Skeletal muscle tissue (tissue), 4 donors: Measurements from ENCODE around the gene ZFHX3. TPM values are rescaled to one million over a fixed set of nuclear protein-coding genes. Genes with fewer than 3 reads are reported as not detected.

Source experiments
- H3K27ac ChIP-seq: one replicate; pipeline ENCODE4 v1.7.0; 2013; ENCODE audit warnings: mild to moderate bottlenecking, low read depth, low read length, inconsistent platforms
- H3K27me3 ChIP-seq, 3 donors: one replicate each; pipeline ENCODE4 v1.7.0; 2013; ENCODE audit warnings: low read length in 3 of 3; ENCODE audit not compliant: control insufficient read depth in 3 of 3, insufficient read depth in 3 of 3
- H3K36me3 ChIP-seq, 3 donors: one replicate each; pipeline ENCODE4 v1.7.0; 2013; ENCODE audit warnings: low read length in 3 of 3; ENCODE audit not compliant: control insufficient read depth in 3 of 3, insufficient read depth in 3 of 3
- H3K4me1 ChIP-seq, 3 donors: one replicate each; pipeline ENCODE4 v1.7.0; 2013; ENCODE audit warnings: low read length in 3 of 3, mild to moderate bottlenecking in 3 of 3; ENCODE audit not compliant: control insufficient read depth in 3 of 3, insufficient read depth in 3 of 3
- H3K4me3 ChIP-seq, 3 donors: one replicate each; pipeline ENCODE4 v1.7.0; 2013; ENCODE audit warnings: low read length in 3 of 3
- H3K9ac ChIP-seq, 3 donors: one replicate each; pipeline ENCODE4 v1.7.0; 2013; ENCODE audit warnings: low read length in 3 of 3, mild to moderate bottlenecking in 3 of 3, moderate library complexity in 2 of 3, low read depth in 1 of 3
- H3K9me3 ChIP-seq, 3 donors: one replicate each; pipeline ENCODE4 v1.7.0; 2013; ENCODE audit warnings: low read length in 3 of 3; ENCODE audit not compliant: control insufficient read depth in 3 of 3
- total RNA-seq: library from RNA; depleted of rRNA; stranded (reverse); fragments of >200 nt; gene quantifications from one replicate; pipeline ENCODE4 v1.2.3, GENCODE V29; 2014
- donor health status: Osteomylitis.

Gene ZFHX3
- total RNA-seq, 1 donor from 2014 or later: 8.9 TPM

GRCh38 chr16:72859581-72859980 lies 188.3 kb downstream of the ZFHX3 start:
- Histone ChIP-seq H3K4me1 (peaks cover 9 to 28% (median 16%) of the 10 kb centered on the region in 3 donors), H3K27ac (peak overlapping the region; percentile 59), H3K27me3 (no peaks in the 10 kb centered on the region), H3K36me3 (peaks cover 0 to 2% (median under 1%) of the 10 kb centered on the region in 3 donors), H3K9ac (no peak overlapping the region), H3K4me3 (no peak overlapping the region), H3K9me3 (no peaks in the 10 kb centered on the region)

- H3K4me1 ChIP-seq: peaks cover 14 to 32% (median 22%) of the 10 kb centered on the region in 3 donors
- peak overlapping the region; percentile 59 for H3K27ac ChIP-seq
- no peaks in the 10 kb centered on the region for H3K9me3 ChIP-seq
- peaks cover 0 to 2% (median 0%) of the 10 kb centered on the region in 3 donors for H3K36me3 ChIP-seq
- peak overlapping the region in 1 of 3 donors; percentile 2 for H3K9ac ChIP-seq
- H3K27me3 ChIP-seq: no peaks in the 10 kb centered on the region
- H3K4me3 ChIP-seq: no peak overlapping the region
These were observed 189.0 kb downstream of the ZFHX3 start for GRCh38 chr16:72858665-72859493.

GRCh38 chr16:72857834-72858664 lies 189.9 kb downstream of the ZFHX3 start:
- peaks cover 15 to 34% (median 24%) of the 10 kb centered on the region in 3 donors for H3K4me1 ChIP-seq
- H3K27me3 ChIP-seq: no peaks in the 10 kb centered on the region
- H3K36me3 ChIP-seq: peaks cover 0 to 2% (median 0%) of the 10 kb centered on the region in 3 donors
- H3K9ac ChIP-seq: peak overlapping the region in 2 of 3 donors; percentile 2 to 45
- no peaks in the 10 kb centered on the region for H3K9me3 ChIP-seq
- H3K4me3 ChIP-seq: no peak overlapping the region
- peak overlapping the region; percentile 59 for H3K27ac ChIP-seq

GRCh38 chr16:72856797-72857196 lies 191.1 kb downstream of the ZFHX3 start:
- Histone ChIP-seq H3K4me1 (peaks cover 15 to 34% (median 24%) of the 10 kb centered on the region in 3 donors), H3K27ac (no peak overlapping the region), H3K9ac (no peak overlapping the region), H3K4me3 (no peak overlapping the region), H3K9me3 (no peaks in the 10 kb centered on the region), H3K27me3 (no peaks in the 10 kb centered on the region), H3K36me3 (peaks cover 0 to 2% (median 0%) of the 10 kb centered on the region in 3 donors)

- H3K36me3 ChIP-seq: peaks cover 0 to 2% (median 0%) of the 10 kb centered on the region in 3 donors
- H3K4me1 ChIP-seq: peaks cover 20 to 35% (median 35%) of the 10 kb centered on the region in 3 donors
- no peak overlapping the region for H3K27ac ChIP-seq
- no peak overlapping the region for H3K4me3 ChIP-seq
- no peaks in the 10 kb centered on the region for H3K27me3 ChIP-seq
- H3K9me3 ChIP-seq: no peaks in the 10 kb centered on the region
- H3K9ac ChIP-seq: no peak overlapping the region
These were observed 193.5 kb downstream of the ZFHX3 start for GRCh38 chr16:72854267-72854959.

GRCh38 chr16:72853575-72854266 lies 194.2 kb downstream of the ZFHX3 start:
- Histone ChIP-seq H3K27me3 (no peaks in the 10 kb centered on the region), H3K27ac (no peak overlapping the region), H3K4me1 (peaks cover 23 to 36% (median 35%) of the 10 kb centered on the region in 3 donors), H3K9ac (no peak overlapping the region), H3K9me3 (no peaks in the 10 kb centered on the region), H3K4me3 (no peak overlapping the region), H3K36me3 (peaks cover 0 to 2% (median 0%) of the 10 kb centered on the region in 3 donors)

- Histone ChIP-seq H3K9ac (no peak overlapping the region), H3K27me3 (no peaks in the 10 kb centered on the region)
These were observed 195.5 kb downstream of the ZFHX3 start for GRCh38 chr16:72852421-72852820.

GRCh38 chr16:72850853-72851252 lies 197.1 kb downstream of the ZFHX3 start:
- peaks cover 40 to 57% (median 56%) of the 10 kb centered on the region in 3 donors for H3K4me1 ChIP-seq

More at GRCh38 chr16:72852421-72852820, 195.5 kb downstream of the ZFHX3 start:
- H3K27ac ChIP-seq: no peak overlapping the region
- peaks cover 0 to 2% (median 0%) of the 10 kb centered on the region in 3 donors for H3K36me3 ChIP-seq
- peaks cover 29 to 41% (median 40%) of the 10 kb centered on the region in 3 donors for H3K4me1 ChIP-seq
- no peaks in the 10 kb centered on the region for H3K9me3 ChIP-seq
- H3K4me3 ChIP-seq: no peak overlapping the region

DNA sequence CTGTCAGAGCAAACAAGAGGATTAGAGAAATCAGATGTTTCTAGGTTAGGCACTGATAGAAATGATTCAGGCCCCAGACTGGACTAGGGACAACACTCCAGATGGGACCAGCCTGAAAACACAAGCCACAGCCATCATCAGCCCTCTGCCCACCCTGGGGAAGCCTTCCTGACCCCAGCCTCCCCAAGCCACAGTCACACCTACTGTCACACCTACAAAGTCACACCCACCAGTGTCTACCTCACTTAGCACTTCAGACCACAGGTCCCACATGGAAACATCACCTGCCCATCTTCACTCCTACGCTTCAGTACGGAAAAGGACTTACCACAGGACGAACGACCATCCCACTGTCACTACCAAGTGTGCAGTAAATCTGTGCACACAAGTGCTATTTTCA lies 197.9 kb downstream of the ZFHX3 start:
- Histone ChIP-seq H3K9ac (peak overlapping the region in 2 of 3 donors; percentile 40 to 42), H3K4me1 (peaks cover 48 to 65% (median 64%) of the 10 kb centered on the region in 3 donors)

More at GRCh38 chr16:72850853-72851252, 197.1 kb downstream of the ZFHX3 start:
- Histone ChIP-seq H3K27ac (peak overlapping the region; percentile 72), H3K36me3 (no peaks in the 10 kb centered on the region), H3K9me3 (no peaks in the 10 kb centered on the region), H3K27me3 (no peaks in the 10 kb centered on the region), H3K9ac (no peak overlapping the region), H3K4me3 (no peak overlapping the region)

More for the DNA sequence above, 197.9 kb downstream of the ZFHX3 start:
- Histone ChIP-seq H3K27me3 (no peaks in the 10 kb centered on the region), H3K36me3 (no peaks in the 10 kb centered on the region), H3K4me3 (no peak overlapping the region), H3K27ac (peak overlapping the region; percentile 72), H3K9me3 (no peaks in the 10 kb centered on the region)
